Progenitor cell of endocrine pancreas (in vitro differentiated cells): ENCODE measurements around the gene ZBTB42. TPM values are rescaled to one million over a fixed set of nuclear protein-coding genes. Genes with fewer than 3 reads are reported as not detected.

Source experiments
- DNase-seq: peaks from one replicate; pipeline ENCODE4 v3.0.0; 2021; ENCODE audit warnings: low spot score; ENCODE audit not compliant: unreplicated experiment
- H3K27ac Mint-ChIP-seq: 2 replicates; pipeline ENCODE4 v1.8.0; 2021; ENCODE audit warnings: mild to moderate bottlenecking, moderate library complexity, mixed read lengths
- H3K27me3 Mint-ChIP-seq: 2 replicates; pipeline ENCODE4 v1.8.0; 2021; ENCODE audit warnings: mixed read lengths
- H3K36me3 Mint-ChIP-seq: 2 replicates; pipeline ENCODE4 v1.8.0; 2022; ENCODE audit warnings: mixed read lengths; ENCODE audit not compliant: insufficient read depth
- H3K4me1 Mint-ChIP-seq: 2 replicates; pipeline ENCODE4 v1.8.0; 2021; ENCODE audit warnings: low read depth, mixed read lengths
- H3K4me3 Mint-ChIP-seq: 2 replicates; pipeline ENCODE4 v1.8.0; 2021; ENCODE audit warnings: low read depth, mild to moderate bottlenecking, moderate library complexity, mixed read lengths
- H3K9me3 Mint-ChIP-seq: 2 replicates; pipeline ENCODE4 v1.8.0; 2021; ENCODE audit warnings: low read depth, mixed read lengths
- total RNA-seq: library from RNA; stranded (reverse); gene quantifications from 2 replicates; pipeline ENCODE4 v1.2.1, GENCODE V29; 2021
- TF ChIP-seq, protein P1 (sequence below): fragments of 200-600 bp; sonication (generic); IDR thresholded peaks from one replicate; pipeline ENCODE4 v1.5.0; 2021; ENCODE audit warnings: antibody characterized with exemption, mild to moderate bottlenecking; ENCODE audit not compliant: unreplicated experiment

Gene ZBTB42
- total RNA-seq, 1 donor from 2014 or later: 12.3 TPM

DNA sequence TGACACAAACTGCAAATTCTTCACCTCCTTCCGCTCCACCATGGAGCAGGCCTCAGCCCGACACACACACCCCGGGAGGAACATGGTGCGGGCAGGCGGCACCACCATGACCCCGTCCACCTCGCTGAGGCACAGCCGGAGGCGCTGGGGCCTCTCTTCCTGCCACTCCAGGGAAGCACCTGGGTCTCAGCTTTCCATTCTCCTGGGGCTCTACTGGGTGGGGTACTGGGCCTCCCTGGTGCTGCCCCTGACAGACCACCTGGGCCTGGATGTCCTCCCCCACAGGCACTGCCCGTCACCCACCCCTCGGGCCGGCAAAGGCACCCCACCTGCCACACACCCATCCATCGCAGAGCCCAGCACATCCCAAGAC, 15.2 kb upstream of the ZBTB42 start:
- Mint-ChIP-seq H3K27me3 (no peaks in the 10 kb centered on the region), H3K9me3 (no peaks in the 10 kb centered on the region), H3K36me3 (no peaks in the 10 kb centered on the region), H3K4me3 (no peak overlapping the region), H3K4me1 (no peaks in the 10 kb centered on the region), H3K27ac (no peak overlapping the region)
- TF ChIP-seq, protein P1, sequence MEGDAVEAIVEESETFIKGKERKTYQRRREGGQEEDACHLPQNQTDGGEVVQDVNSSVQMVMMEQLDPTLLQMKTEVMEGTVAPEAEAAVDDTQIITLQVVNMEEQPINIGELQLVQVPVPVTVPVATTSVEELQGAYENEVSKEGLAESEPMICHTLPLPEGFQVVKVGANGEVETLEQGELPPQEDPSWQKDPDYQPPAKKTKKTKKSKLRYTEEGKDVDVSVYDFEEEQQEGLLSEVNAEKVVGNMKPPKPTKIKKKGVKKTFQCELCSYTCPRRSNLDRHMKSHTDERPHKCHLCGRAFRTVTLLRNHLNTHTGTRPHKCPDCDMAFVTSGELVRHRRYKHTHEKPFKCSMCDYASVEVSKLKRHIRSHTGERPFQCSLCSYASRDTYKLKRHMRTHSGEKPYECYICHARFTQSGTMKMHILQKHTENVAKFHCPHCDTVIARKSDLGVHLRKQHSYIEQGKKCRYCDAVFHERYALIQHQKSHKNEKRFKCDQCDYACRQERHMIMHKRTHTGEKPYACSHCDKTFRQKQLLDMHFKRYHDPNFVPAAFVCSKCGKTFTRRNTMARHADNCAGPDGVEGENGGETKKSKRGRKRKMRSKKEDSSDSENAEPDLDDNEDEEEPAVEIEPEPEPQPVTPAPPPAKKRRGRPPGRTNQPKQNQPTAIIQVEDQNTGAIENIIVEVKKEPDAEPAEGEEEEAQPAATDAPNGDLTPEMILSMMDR: no peak
- DNase-seq: no peak

DNA sequence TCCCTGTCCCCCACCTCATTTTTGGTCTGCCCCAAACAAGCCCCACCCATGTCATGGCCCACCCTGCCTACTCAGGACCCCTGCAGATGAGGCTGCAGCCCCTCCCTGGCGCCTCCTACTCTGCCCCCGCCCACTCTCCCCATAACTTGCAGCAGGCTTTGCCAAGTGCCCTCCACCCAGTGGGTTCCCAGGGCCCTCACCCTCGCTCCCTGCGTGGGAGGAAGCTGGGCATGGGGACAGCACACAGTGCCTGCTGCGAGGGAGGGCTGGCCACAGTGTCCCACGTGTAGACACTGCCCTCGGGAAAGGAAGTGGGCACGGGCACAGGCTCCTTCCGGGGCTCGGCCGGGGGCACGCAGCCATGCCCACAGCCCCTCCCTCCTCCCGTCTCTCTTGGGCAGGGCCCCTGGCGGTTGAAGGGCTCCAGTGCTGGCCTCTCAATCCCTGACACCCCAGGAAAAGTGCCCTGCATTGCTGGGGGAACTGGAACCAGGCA, 14.8 kb upstream of the ZBTB42 start:
- no peaks in the 10 kb centered on the region for H3K9me3 Mint-ChIP-seq
- no peak for DNase-seq
- no peaks in the 10 kb centered on the region for H3K27me3 Mint-ChIP-seq
- H3K4me3 Mint-ChIP-seq: no peak overlapping the region
- TF ChIP-seq, protein P1: no peak
- no peaks in the 10 kb centered on the region for H3K4me1 Mint-ChIP-seq
- no peaks in the 10 kb centered on the region for H3K36me3 Mint-ChIP-seq
- no peak overlapping the region for H3K27ac Mint-ChIP-seq

DNA sequence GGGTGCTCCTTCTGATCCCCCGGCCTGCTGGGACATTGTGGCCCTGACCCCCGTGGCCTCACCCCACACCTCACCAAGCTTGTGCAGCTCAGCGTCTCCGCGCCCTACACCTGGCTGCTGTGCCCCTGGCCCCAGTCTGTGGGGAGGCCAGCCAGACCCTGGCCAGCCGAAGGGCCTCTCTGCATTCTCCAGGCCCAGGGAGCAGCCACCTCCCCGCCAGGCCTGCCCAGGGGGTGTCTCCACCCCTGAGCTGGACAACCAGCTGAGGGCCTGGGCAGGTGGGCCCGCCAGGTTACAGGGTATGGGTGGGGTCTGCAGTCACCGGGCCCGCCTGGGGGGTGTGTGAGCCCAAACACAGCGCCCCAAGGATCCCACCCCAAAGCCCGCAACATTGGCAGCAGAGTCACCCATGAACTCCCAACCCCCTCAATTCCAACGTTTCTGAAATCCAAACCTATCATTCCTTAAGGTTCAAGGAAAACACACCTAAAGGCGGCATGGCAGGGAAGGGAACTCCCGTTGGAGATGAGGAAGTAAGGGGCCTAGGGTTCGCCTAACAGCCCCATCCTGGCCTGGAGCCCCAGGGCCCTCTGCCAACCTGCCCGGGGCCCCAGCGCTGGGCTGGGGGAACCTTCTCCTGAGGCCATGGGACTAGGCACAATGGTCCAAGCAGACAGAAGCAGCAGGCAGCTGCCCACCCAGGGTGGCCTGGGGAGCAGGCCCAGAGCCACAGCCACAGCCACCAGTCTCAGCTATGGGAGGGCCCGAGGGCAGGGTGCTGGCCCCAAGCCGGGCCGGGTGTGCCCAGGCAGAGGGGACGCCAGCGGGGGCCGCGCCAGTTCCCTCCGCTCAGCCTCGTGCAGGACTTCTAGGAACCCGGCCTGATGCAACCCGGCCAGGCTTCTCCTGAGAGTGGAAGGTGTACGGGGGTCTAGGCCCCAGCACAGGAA, 13.9 kb upstream of the ZBTB42 start:
- Mint-ChIP-seq H3K9me3 (no peaks in the 10 kb centered on the region), H3K36me3 (no peaks in the 10 kb centered on the region), H3K4me1 (no peaks in the 10 kb centered on the region), H3K27ac (no peak overlapping the region), H3K4me3 (no peak overlapping the region), H3K27me3 (no peaks in the 10 kb centered on the region)
- DNase-seq: no peak
- TF ChIP-seq, protein P1: no peak

DNA sequence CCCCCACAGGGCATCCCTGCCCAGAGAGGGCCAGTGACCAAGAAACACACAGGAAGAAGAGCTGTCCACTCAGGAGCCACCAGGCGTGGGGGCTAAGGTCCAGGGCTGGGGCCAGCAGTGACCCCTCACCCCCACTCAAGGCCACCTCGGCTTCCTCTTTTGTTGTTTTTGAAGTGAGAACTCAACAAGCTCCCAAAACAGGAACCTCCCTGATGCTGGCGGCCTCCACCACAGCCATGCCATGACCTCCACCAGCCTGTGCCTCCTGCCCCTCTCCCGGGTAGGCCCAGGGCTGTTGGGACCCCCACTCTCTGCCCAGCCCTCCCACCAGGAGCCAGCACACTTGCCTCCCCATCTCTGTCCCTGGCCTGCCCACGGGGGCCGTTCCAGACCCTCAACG, 13.2 kb upstream of the ZBTB42 start:
- Mint-ChIP-seq H3K9me3 (no peaks in the 10 kb centered on the region), H3K4me1 (no peaks in the 10 kb centered on the region), H3K27me3 (no peaks in the 10 kb centered on the region), H3K27ac (no peak overlapping the region), H3K4me3 (no peak overlapping the region), H3K36me3 (no peaks in the 10 kb centered on the region)
- TF ChIP-seq, protein P1: no peak
- no peak for DNase-seq

DNA sequence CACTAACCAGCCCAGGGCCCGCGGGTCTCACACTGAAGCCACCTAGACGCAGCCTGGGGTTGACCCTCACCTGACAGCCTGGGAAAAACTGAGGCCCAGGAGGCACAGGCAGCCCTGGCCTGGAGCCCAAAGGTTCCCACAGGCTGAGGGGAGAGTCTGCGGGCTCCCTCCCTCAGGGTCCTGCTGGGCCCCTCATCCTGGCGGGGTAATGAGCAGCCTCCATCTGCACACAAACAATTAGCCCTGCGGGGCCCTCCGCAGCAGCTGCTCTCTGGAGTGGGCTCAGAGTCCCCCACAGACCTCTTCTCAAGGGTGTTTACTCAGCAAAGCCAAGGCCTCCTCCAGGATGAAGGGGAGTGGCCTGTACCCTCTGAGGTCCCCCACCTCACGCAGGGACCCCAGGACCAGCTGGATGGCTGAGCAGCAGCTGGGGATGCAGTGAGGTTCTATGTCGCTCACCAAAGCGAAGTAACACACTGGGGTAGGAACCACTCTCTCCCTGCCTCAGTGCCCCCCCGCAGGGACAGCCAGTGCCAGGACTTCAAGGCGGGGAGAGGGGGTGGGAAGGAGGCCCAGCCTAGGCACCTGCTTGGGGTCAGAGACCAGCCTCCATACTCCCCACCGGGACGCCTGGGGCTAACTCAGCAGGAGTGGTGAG, 12.6 kb upstream of the ZBTB42 start:
- H3K4me3 Mint-ChIP-seq: no peak overlapping the region
- no peaks in the 10 kb centered on the region for H3K27me3 Mint-ChIP-seq
- no peaks in the 10 kb centered on the region for H3K36me3 Mint-ChIP-seq
- H3K27ac Mint-ChIP-seq: no peak overlapping the region
- DNase-seq: no peak
- no peaks in the 10 kb centered on the region for H3K9me3 Mint-ChIP-seq
- H3K4me1 Mint-ChIP-seq: peaks cover 3% of the 10 kb centered on the region
- TF ChIP-seq, protein P1: no peak
